ENCODE measurements around the gene XK. TPM values are rescaled to one million over a fixed set of nuclear protein-coding genes. Genes with fewer than 3 reads are reported as not detected.

XK gene
- total RNA-seq, 1 experiment from 2014 or later = 3.7 TPM

GRCh38 chrX:37678574-37678973 is 7.0 kb upstream of the XK start:
- Histone ChIP-seq H3K36me3 (ENCODE audit: low read depth) (no peaks in the 10 kb centered on the region), H3K4me1 (replicated peaks; ENCODE audit: insufficient read depth) (no peaks in the 10 kb centered on the region), H3F3A (ENCODE audit: insufficient read depth, low read depth) (no peaks in the 10 kb centered on the region), H2AFZ (no peak overlapping the region), H3K27ac (no peak overlapping the region), H3K4me2 (no peak overlapping the region), H3K79me2 (ENCODE audit: low read depth) (no peaks in the 10 kb centered on the region), H3K9me3 (ENCODE audit: insufficient read depth, low read depth) (no peaks in the 10 kb centered on the region), H4K20me1 (ENCODE audit: insufficient read depth) (no peaks in the 10 kb centered on the region), H3K9me2 (ENCODE audit: insufficient read depth) (no peaks in the 10 kb centered on the region), H3K27me3 (ENCODE audit: insufficient read depth, low read depth) (no peaks in the 10 kb centered on the region), H3K4me3 (no peak overlapping the region)
- BruUV-seq (replicated peaks) = no TSS peak
- ChIA-PET CTCF (no interaction called here), POLR2A (ENCODE audit: unreplicated experiment) (no interaction called here)
- intact Hi-C loops (cut with micrococcal nuclease; ENCODE audit: unreplicated experiment) = no loop called here
- no peak for TF ChIP-seq EZH2 (IDR thresholded peaks at IDR 0.05; ENCODE audit: low read depth)
- no peak for TF ChIP-seq CTCF (conservative IDR thresholded peaks at IDR 0.05)
- DNase-seq = no peak

- Histone ChIP-seq H3K27me3 (ENCODE audit: insufficient read depth, low read depth) (no peaks in the 10 kb centered on the region), H3K4me3 (no peak overlapping the region), H3K27ac (no peak overlapping the region), H4K20me1 (ENCODE audit: insufficient read depth) (no peaks in the 10 kb centered on the region), H3K4me1 (replicated peaks; ENCODE audit: insufficient read depth) (peaks cover 1% of the 10 kb centered on the region; the same call in 1 of the 2 replicates), H3K36me3 (ENCODE audit: low read depth) (no peaks in the 10 kb centered on the region), H3K9me2 (ENCODE audit: insufficient read depth) (no peaks in the 10 kb centered on the region), H3K79me2 (ENCODE audit: low read depth) (no peaks in the 10 kb centered on the region), H3K4me2 (no peak overlapping the region), H2AFZ (no peak overlapping the region), H3K9me3 (ENCODE audit: insufficient read depth, low read depth) (no peaks in the 10 kb centered on the region), H3F3A (ENCODE audit: insufficient read depth, low read depth) (peaks cover 4% of the 10 kb centered on the region; the same call in 1 of the 2 replicates)
- POLR2A ChIA-PET (ENCODE audit: unreplicated experiment) = no interaction called here
- intact Hi-C loops (cut with micrococcal nuclease; ENCODE audit: unreplicated experiment) = no loop called here
- CTCF ChIA-PET = no interaction called here
- no TSS peak for BruUV-seq (replicated peaks)
- no peak for DNase-seq
- TF ChIP-seq CTCF (conservative IDR thresholded peaks at IDR 0.05) = no peak
- no peak for TF ChIP-seq EZH2 (IDR thresholded peaks at IDR 0.05; ENCODE audit: low read depth)
These were observed 6.4 kb upstream of the XK start for GRCh38 chrX:37679230-37679629.

- Histone ChIP-seq H2AFZ (no peak overlapping the region), H3K4me1 (replicated peaks; ENCODE audit: insufficient read depth) (peaks cover 8% of the 10 kb centered on the region), H3K4me2 (no peak overlapping the region), H3K9me3 (ENCODE audit: insufficient read depth, low read depth) (no peaks in the 10 kb centered on the region), H3K9me2 (ENCODE audit: insufficient read depth) (no peaks in the 10 kb centered on the region), H3K27ac (no peak overlapping the region), H4K20me1 (ENCODE audit: insufficient read depth) (no peaks in the 10 kb centered on the region), H3K4me3 (no peak overlapping the region), H3K79me2 (ENCODE audit: low read depth) (no peaks in the 10 kb centered on the region), H3K27me3 (ENCODE audit: insufficient read depth, low read depth) (no peaks in the 10 kb centered on the region), H3K36me3 (ENCODE audit: low read depth) (no peaks in the 10 kb centered on the region), H3F3A (ENCODE audit: insufficient read depth, low read depth) (peaks cover 11% of the 10 kb centered on the region; the same call in 1 of the 2 replicates)
- no TSS peak for BruUV-seq (replicated peaks)
- TF ChIP-seq CTCF (conservative IDR thresholded peaks at IDR 0.05) (no peak), EZH2 (IDR thresholded peaks at IDR 0.05; ENCODE audit: low read depth) (no peak)
- intact Hi-C loops (cut with micrococcal nuclease; ENCODE audit: unreplicated experiment) = no loop called here
- CTCF ChIA-PET = no interaction called here
- no peak for DNase-seq
- POLR2A ChIA-PET (ENCODE audit: unreplicated experiment) = no interaction called here
These were observed 5.7 kb upstream of the XK start for GRCh38 chrX:37679888-37680287.

All from PC-9 (cell line).